HUDEP-2 (cell line): ENCODE results near the gene MMP13.
"Not testable (repeated sequence)": the region's sequence is repeated elsewhere in the genome, so short reads cannot be mapped to it uniquely, and the experiment has no call there.

Experiments used
- DNase-seq, 76 experiments: peaks; one replicate each; lab custom pipeline; 2025; ENCODE audit not compliant: unreplicated experiment in 76 of 76; lab: John Stamatoyannopoulos, UW

The MMP13 gene

DNA sequence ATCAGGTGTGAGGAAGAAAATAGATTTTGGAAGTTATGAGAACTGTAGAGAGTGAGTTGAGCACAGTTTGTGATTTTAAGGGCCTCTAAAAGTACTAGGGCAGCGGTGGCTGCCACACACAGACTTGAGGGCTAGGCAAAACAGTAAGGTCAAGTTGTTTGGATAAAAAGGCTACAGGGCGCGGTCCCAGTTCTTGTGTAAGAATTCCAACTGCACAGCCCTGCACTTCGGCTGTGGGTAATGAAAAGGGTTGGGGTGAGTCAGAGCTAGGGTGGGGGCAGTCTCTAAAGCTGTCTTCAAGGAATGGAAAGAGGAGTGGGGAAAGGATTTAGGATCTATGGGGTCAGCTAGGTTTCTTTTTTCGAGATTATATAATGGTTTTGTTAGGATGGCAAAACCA, 49.7 kb downstream of the MMP13 start:
- not testable (repeated sequence) for DNase-seq

DNA sequence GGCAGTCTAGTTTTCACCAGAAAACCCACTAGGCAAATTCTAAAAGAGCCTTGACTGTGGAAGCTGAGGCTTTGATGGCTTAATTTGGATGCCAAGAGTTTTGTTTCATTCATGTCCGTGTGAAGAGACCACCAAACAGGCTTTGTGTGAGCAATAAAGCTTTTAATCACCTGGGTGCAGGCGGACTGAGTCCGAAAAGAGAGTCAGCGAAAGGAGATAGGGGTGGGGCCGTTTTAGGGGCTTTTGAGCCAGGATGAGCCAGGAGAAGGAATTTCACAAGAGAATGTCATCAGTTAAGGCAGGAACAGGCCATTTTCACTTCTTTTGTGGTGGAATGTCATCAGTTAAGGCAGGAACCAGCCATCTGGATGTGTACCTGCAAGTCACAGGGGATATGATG, 51.6 kb downstream of the MMP13 start:
- not testable (repeated sequence) for DNase-seq

- no peak for DNase-seq
Measured at GRCh38 chr11:102900346-102900745, 55.2 kb downstream of the MMP13 start.
